Mesothelial cell of epicardium (in vitro differentiated cells): ENCODE data around the gene TNFRSF4. TPM values are rescaled to one million over a fixed set of nuclear protein-coding genes. Genes with fewer than 3 reads are reported as not detected.

ENCODE experiments used
- DNase-seq, 2 experiments: peaks; one replicate each; pipeline ENCODE4 v3.0.0; 2021; ENCODE audit warnings: low spot score in 2 of 2; ENCODE audit not compliant: unreplicated experiment in 2 of 2
- H3K27ac Mint-ChIP-seq: 2 replicates; pipeline ENCODE4 v1.8.0; 2021; ENCODE audit warnings: mixed read lengths
- H3K27me3 Mint-ChIP-seq: 2 replicates; pipeline ENCODE4 v1.8.0; 2021; ENCODE audit warnings: low read depth, mixed read lengths
- H3K36me3 Mint-ChIP-seq: 2 replicates; pipeline ENCODE4 v1.8.0; 2021; ENCODE audit warnings: mixed read lengths
- H3K4me1 Mint-ChIP-seq: 2 replicates; pipeline ENCODE4 v1.8.0; 2021; ENCODE audit warnings: mixed read lengths
- H3K4me3 Mint-ChIP-seq: 2 replicates; pipeline ENCODE4 v1.8.0; 2021; ENCODE audit warnings: mild to moderate bottlenecking, moderate library complexity, mixed read lengths
- H3K9me3 Mint-ChIP-seq: 2 replicates; pipeline ENCODE4 v1.8.0; 2021; ENCODE audit warnings: mixed read lengths
- total RNA-seq: library from RNA; stranded (reverse); gene quantifications from 3 replicates; pipeline ENCODE4 v1.2.1, GENCODE V29; 2021
- TF ChIP-seq, protein P1 (sequence below): fragments of 200-600 bp; sonication (generic); IDR thresholded peaks from one replicate; pipeline ENCODE4 v1.5.0; 2021; ENCODE audit warnings: antibody characterized with exemption; ENCODE audit not compliant: unreplicated experiment

TNFRSF4 gene
- total RNA-seq, 1 donor from 2014 or later: 0.34 TPM

DNA sequence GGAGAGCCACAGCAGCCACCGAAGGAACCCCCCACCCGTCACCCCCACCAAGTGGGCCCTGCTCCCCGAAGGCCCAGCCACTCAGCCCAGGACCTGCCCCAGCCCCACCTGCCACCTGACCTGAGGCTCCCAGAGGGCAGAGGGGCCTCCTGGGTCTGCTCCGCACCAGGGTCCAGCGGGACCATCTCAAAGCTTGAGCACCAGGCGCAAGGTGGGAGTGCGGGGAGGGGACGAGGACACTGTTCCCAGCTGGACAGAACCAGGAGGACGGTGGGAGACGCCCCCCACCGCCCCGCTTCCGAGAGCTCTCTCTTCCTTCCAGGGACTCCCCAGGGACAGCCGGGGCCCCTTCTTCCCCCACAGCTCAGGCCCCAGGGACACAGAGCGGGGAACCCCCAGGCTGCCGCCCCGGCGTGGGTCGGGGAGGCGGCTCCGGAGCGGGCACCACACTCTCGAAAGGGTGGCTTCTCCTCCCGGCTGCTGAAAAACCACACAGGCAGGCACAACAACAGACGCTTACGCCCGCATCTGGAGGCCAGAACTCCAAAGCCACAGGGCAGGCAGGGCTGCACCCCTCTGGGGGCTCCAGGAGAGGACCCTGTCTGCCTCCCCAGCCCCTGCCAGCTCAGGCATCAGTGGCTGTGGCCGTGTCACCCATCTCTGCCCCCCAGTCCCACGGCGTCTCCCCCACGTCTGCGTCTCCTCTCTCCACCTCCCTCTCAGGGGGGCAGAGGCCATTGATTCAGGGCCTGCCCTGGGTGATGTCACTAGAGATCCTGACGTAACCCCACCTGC, 42.2 kb downstream of the TNFRSF4 start:
- no peaks in the 10 kb centered on the region for H3K9me3 Mint-ChIP-seq

GRCh38 chr1:1171161-1171545, 42.8 kb downstream of the TNFRSF4 start:
- H3K9me3 Mint-ChIP-seq: no peaks in the 10 kb centered on the region
- no peak overlapping the region for H3K4me3 Mint-ChIP-seq
- DNase-seq: no peak
- H3K36me3 Mint-ChIP-seq: no peaks in the 10 kb centered on the region
- peaks cover 7% of the 10 kb centered on the region for H3K4me1 Mint-ChIP-seq
- H3K27me3 Mint-ChIP-seq: peaks cover 30% of the 10 kb centered on the region
- TF ChIP-seq, protein P1, sequence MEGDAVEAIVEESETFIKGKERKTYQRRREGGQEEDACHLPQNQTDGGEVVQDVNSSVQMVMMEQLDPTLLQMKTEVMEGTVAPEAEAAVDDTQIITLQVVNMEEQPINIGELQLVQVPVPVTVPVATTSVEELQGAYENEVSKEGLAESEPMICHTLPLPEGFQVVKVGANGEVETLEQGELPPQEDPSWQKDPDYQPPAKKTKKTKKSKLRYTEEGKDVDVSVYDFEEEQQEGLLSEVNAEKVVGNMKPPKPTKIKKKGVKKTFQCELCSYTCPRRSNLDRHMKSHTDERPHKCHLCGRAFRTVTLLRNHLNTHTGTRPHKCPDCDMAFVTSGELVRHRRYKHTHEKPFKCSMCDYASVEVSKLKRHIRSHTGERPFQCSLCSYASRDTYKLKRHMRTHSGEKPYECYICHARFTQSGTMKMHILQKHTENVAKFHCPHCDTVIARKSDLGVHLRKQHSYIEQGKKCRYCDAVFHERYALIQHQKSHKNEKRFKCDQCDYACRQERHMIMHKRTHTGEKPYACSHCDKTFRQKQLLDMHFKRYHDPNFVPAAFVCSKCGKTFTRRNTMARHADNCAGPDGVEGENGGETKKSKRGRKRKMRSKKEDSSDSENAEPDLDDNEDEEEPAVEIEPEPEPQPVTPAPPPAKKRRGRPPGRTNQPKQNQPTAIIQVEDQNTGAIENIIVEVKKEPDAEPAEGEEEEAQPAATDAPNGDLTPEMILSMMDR: no peak
- no peak overlapping the region for H3K27ac Mint-ChIP-seq

More for the DNA sequence above, 42.2 kb downstream of the TNFRSF4 start:
- Mint-ChIP-seq H3K4me1 (peaks cover 10% of the 10 kb centered on the region), H3K27me3 (peaks cover 36% of the 10 kb centered on the region), H3K27ac (no peak overlapping the region), H3K36me3 (no peaks in the 10 kb centered on the region), H3K4me3 (no peak overlapping the region)
- TF ChIP-seq, protein P1: no peak
- no peak for DNase-seq

- H3K27me3 Mint-ChIP-seq: peaks cover 23% of the 10 kb centered on the region
- no peaks in the 10 kb centered on the region for H3K9me3 Mint-ChIP-seq
- H3K4me3 Mint-ChIP-seq: peak overlapping the region; percentile 30
- H3K4me1 Mint-ChIP-seq: peaks cover 10% of the 10 kb centered on the region
- no peaks in the 10 kb centered on the region for H3K36me3 Mint-ChIP-seq
- TF ChIP-seq, protein P1: no peak
- no peak overlapping the region for H3K27ac Mint-ChIP-seq
- no peak for DNase-seq
These were observed 43.5 kb downstream of the TNFRSF4 start for GRCh38 chr1:1170215-1171091.

DNA sequence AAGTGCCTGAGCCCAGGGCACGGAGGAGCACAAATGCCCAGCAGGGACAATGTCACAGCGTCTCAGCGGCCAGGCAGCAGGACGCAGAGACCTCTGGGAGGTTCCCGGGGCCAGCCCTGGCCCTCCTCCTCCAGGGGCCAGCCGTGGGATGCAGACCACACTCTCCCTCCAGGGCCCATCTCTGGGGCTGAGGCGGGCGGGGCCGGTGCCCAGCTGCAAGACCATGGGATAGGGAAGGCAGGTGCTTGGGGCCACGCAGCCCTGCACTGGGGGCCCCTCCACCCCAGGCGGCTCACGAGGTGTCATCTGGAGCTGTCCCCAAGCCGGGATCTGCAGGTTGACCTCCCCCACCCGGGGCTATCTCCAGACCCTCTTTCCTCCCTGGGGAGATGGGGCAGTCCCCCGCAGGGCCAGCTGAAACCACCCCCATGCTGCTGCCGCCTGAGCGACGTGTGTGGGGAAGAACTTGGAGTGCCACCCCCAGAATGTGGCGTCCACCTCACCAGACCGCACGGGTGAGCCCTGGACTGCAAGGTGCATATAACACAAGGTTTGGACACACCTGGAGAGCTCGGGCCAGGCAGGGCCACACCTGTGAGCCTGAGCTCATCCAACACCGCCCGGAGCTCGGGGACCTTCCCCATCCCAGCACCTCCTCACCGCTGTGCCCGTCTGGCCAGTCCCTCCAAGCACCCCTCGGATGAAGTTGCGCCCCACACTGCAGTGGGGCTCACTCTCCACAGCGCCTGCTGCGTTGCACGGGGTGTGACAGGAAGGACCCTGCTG, 44.3 kb downstream of the TNFRSF4 start:
- Mint-ChIP-seq H3K27me3 (peaks cover 17% of the 10 kb centered on the region), H3K27ac (no peak overlapping the region), H3K9me3 (no peaks in the 10 kb centered on the region), H3K4me3 (no peak overlapping the region), H3K4me1 (peaks cover 12% of the 10 kb centered on the region), H3K36me3 (no peaks in the 10 kb centered on the region)
- DNase-seq: peak in 1 of 2 experiments; percentile 18
- TF ChIP-seq, protein P1: no peak
